H1 (cell line): ENCODE measurements around the gene HOXD4. TPM values are rescaled to one million over a fixed set of nuclear protein-coding genes. Genes with fewer than 3 reads are reported as not detected.
A peak's percentile ranks its signal among the peaks of the same experiment; 100 is the strongest.

Experiments
- CTCF ChIA-PET: fragments of 300-600 bp; sonication (Branson Sonifier 250); formaldehyde crosslinking; loops from one replicate; lab custom pipeline; 2021; ENCODE audit not compliant: partially characterized antibody; lab: Charles Lee
- POLR2A ChIA-PET: fragments of 300-600 bp; sonication (Branson Sonifier 250); formaldehyde crosslinking; loops from one replicate; lab custom pipeline; 2021; ENCODE audit warnings: inconsistent platforms; ENCODE audit not compliant: partially characterized antibody; lab: Charles Lee
- DNase-seq, 2 experiments: peaks; one replicate each; pipeline versions ENCODE4 v3.0.0 to v3.0.0-alpha.2; 2010 to 2022; ENCODE audit warnings: low spot score in 2 of 2, low read depth in 1 of 2, mixed read lengths in 1 of 2
- FAIRE-seq: peaks from 2 replicates; lab custom pipeline; 2011; peaks lifted over from hg19 to GRCh38; lab: Jason Lieb, UNC
- H2AFZ ChIP-seq: 2 replicates; pipeline ENCODE4 v1.8.1; 2012; ENCODE audit warnings: low read length, inconsistent platforms
- H2AK5ac ChIP-seq: 2 replicates; pipeline ENCODE4 v1.6.1; 2013; ENCODE audit warnings: low read depth, low read length
- H2BK120ac ChIP-seq: replicated peaks from 2 replicates; pipeline ENCODE3; 2013; ENCODE audit warnings: low read depth, low read length, inconsistent platforms
- H2BK12ac ChIP-seq: 2 replicates; pipeline ENCODE4 v1.6.1; 2013; ENCODE audit warnings: low read depth, low read length
- H2BK15ac ChIP-seq: 2 replicates; pipeline ENCODE4 v1.6.1; 2013; ENCODE audit warnings: low read length
- H2BK20ac ChIP-seq: 2 replicates; pipeline ENCODE4 v1.6.1; 2013; ENCODE audit warnings: low read length
- H2BK5ac ChIP-seq: 2 replicates; pipeline ENCODE4 v1.6.1; 2013; ENCODE audit warnings: low read depth, low read length
- H3K14ac ChIP-seq: 2 replicates; pipeline ENCODE4 v1.6.1; 2013; ENCODE audit warnings: inconsistent platforms; ENCODE audit not compliant: insufficient read length
- H3K18ac ChIP-seq: 2 replicates; pipeline ENCODE4 v1.6.1; 2013; ENCODE audit warnings: low read length; ENCODE audit errors: extremely low read depth
- H3K23ac ChIP-seq: 2 replicates; pipeline ENCODE4 v1.6.1; 2013; ENCODE audit warnings: inconsistent platforms; ENCODE audit not compliant: insufficient read length
- H3K23me2 ChIP-seq: 2 replicates; pipeline ENCODE4 v1.6.1; 2013; ENCODE audit warnings: low read depth, low read length
- H3K27ac ChIP-seq: 2 replicates; pipeline ENCODE4 v1.6.1; 2011; ENCODE audit warnings: low read depth, low read length, inconsistent platforms
- H3K27me3 ChIP-seq, 4 experiments: replicated peaks in 1 of 4; 1 replicate in 1 of 4; 2 replicates in 3 of 4; pipeline versions ENCODE4 v1.6.1 to v1.8.1; 2011 to 2013; ENCODE audit warnings: low read length in 3 of 4, mild to moderate bottlenecking in 3 of 4, inconsistent platforms in 2 of 4, mixed read lengths in 2 of 4, moderate library complexity in 1 of 4; ENCODE audit not compliant: control insufficient read depth in 3 of 4, insufficient read depth in 3 of 4; ENCODE audit errors: extremely low read depth in 1 of 4
- H3K36me3 ChIP-seq, 4 experiments: 2 replicates each; pipeline versions ENCODE4 v1.6.1 to v1.8.1; 2011 to 2013; ENCODE audit warnings: mild to moderate bottlenecking in 4 of 4, low read length in 3 of 4, moderate library complexity in 2 of 4, control low read depth in 1 of 4, inconsistent platforms in 1 of 4; ENCODE audit not compliant: insufficient read depth in 4 of 4, control insufficient read depth in 2 of 4
- H3K4ac ChIP-seq: replicated peaks from 2 replicates; pipeline ENCODE3; 2013; ENCODE audit warnings: low read length, low read depth, mixed read lengths, inconsistent platforms; ENCODE audit not compliant: insufficient read length
- H3K4me1 ChIP-seq, 4 experiments: replicated peaks in 1 of 4; 1 replicate in 1 of 4; 2 replicates in 3 of 4; pipeline versions ENCODE4 v1.6.1 to v1.8.1; 2011 to 2013; ENCODE audit warnings: low read length in 3 of 4, inconsistent platforms in 2 of 4, mixed read lengths in 1 of 4; ENCODE audit not compliant: insufficient read depth in 4 of 4, control insufficient read depth in 3 of 4
- H3K4me2 ChIP-seq, 2 experiments: 2 replicates each; pipeline versions ENCODE4 v1.6.1 to v1.8.1; 2011 to 2013; ENCODE audit warnings: low read depth in 2 of 2, low read length in 2 of 2, control low read depth in 1 of 2, inconsistent platforms in 1 of 2, mild to moderate bottlenecking in 1 of 2; ENCODE audit not compliant: insufficient read depth in 1 of 2
- H3K4me3 ChIP-seq, 4 experiments: fragments of 200-600, 300-600 bp in 1 of 4; sonication (generic), shearing (Covaris generic), sonication (Bioruptor Twin) in 1 of 4; 2 replicates each; pipeline versions ENCODE4 v1.5.1 to v1.8.1; 2011 to 2016; ENCODE audit warnings: low read length in 4 of 4, low read depth in 3 of 4, control low read depth in 2 of 4, inconsistent platforms in 2 of 4, mild to moderate bottlenecking in 2 of 4, mixed read lengths in 1 of 4, moderate library complexity in 1 of 4; ENCODE audit not compliant: insufficient read depth in 2 of 4; ENCODE audit errors: extremely low read depth in 1 of 4
- H3K56ac ChIP-seq: replicated peaks from 2 replicates; pipeline ENCODE3; 2013; ENCODE audit warnings: low read depth, mild to moderate bottlenecking, mixed read lengths, low read length, inconsistent platforms; ENCODE audit not compliant: insufficient read length
- H3K79me1 ChIP-seq: 2 replicates; pipeline ENCODE4 v1.6.1; 2013; ENCODE audit warnings: low read depth, low read length, control low read depth
- H3K79me2 ChIP-seq, 2 experiments: 2 replicates each; pipeline versions ENCODE4 v1.6.1 to v1.8.1; 2012 to 2013; ENCODE audit warnings: low read length in 2 of 2, mild to moderate bottlenecking in 2 of 2, inconsistent platforms in 1 of 2; ENCODE audit not compliant: insufficient read depth in 2 of 2, control insufficient read depth in 1 of 2
- H3K9ac ChIP-seq, 4 experiments: replicated peaks in 1 of 4; 1 replicate in 1 of 4; 2 replicates in 3 of 4; pipeline versions ENCODE4 v1.6.1 to v1.8.1; 2011 to 2013; ENCODE audit warnings: low read depth in 3 of 4, low read length in 3 of 4, control low read depth in 2 of 4, mild to moderate bottlenecking in 2 of 4, moderate library complexity in 2 of 4, inconsistent platforms in 1 of 4; ENCODE audit errors: extremely low read depth in 1 of 4
- H3K9me3 ChIP-seq, 2 experiments: 2 replicates each; pipeline versions ENCODE4 v1.6.1 to v1.8.1; 2012 to 2013; ENCODE audit warnings: mild to moderate bottlenecking in 2 of 2, moderate library complexity in 2 of 2, control low read depth in 1 of 2, inconsistent platforms in 1 of 2, low read depth in 1 of 2, low read length in 1 of 2, mixed read lengths in 1 of 2; ENCODE audit not compliant: insufficient read depth in 2 of 2
- H4K20me1 ChIP-seq, 2 experiments: replicated peaks in 1 of 2; 2 replicates each; pipeline versions ENCODE3 to v1.8.1; 2011 to 2013; ENCODE audit warnings: inconsistent platforms in 2 of 2, low read length in 2 of 2, mild to moderate bottlenecking in 1 of 2; ENCODE audit not compliant: insufficient read depth in 2 of 2, control insufficient read depth in 1 of 2
- H4K5ac ChIP-seq: 2 replicates; pipeline ENCODE4 v1.6.1; 2013; ENCODE audit warnings: low read length, low read depth, mixed read lengths, inconsistent platforms; ENCODE audit not compliant: insufficient read length
- H4K8ac ChIP-seq: 2 replicates; pipeline ENCODE4 v1.8.0; 2013; ENCODE audit warnings: mild to moderate bottlenecking, moderate library complexity, low read length, inconsistent platforms; ENCODE audit not compliant: insufficient read depth; ENCODE audit errors: extremely low read depth
- H4K91ac ChIP-seq: replicated peaks from 2 replicates; pipeline ENCODE3; 2013; ENCODE audit warnings: low read length, mixed read lengths, inconsistent platforms; ENCODE audit not compliant: insufficient read length
- EZH2 ChIP-seq: fragments of 200-600 bp; sonication (generic); IDR thresholded peaks from 2 replicates; pipeline ENCODE4 v1.7.1; 2012; ENCODE audit warnings: low read depth, mild to moderate bottlenecking, moderate library complexity, low read length, inconsistent platforms; ENCODE audit not compliant: severe bottlenecking
- HDAC6 ChIP-seq: IDR thresholded peaks from one replicate; pipeline ENCODE4 v1.7.1; 2012; ENCODE audit warnings: low read depth, mild to moderate bottlenecking, inconsistent platforms, low read length, moderate library complexity
- RNF2 ChIP-seq: fragments of 200-900, 300-1000 bp; sonication (generic); IDR thresholded peaks from 2 replicates; pipeline ENCODE4 v1.7.1; 2016; ENCODE audit warnings: borderline replicate concordance, low read depth, mild to moderate bottlenecking, antibody characterized with exemption, low read length; ENCODE audit not compliant: poor library complexity, severe bottlenecking; ENCODE audit errors: missing control alignments
- SUZ12 ChIP-seq: fragments of 200-600 bp; sonication (generic); IDR thresholded peaks from 2 replicates; pipeline ENCODE4 v1.6.1; 2012; ENCODE audit warnings: mild to moderate bottlenecking, inconsistent platforms, low read length, moderate library complexity, mixed read lengths
- WGBS, 2 experiments: shearing (Covaris generic) in 1 of 2; methylation state at CpG; one replicate each; pipeline versions ENCODE4 v1.1.6 to v1.1.7; 2013 to 2015; ENCODE audit warnings: low lambda C conversion rate in 2 of 2, mixed read lengths in 2 of 2, inconsistent platforms in 1 of 2, low coverage in 1 of 2, missing lambda C conversion rate in 1 of 2; ENCODE audit not compliant: insufficient replicate concordance in 2 of 2, insufficient coverage in 1 of 2, insufficient read length in 1 of 2; ENCODE audit errors: extremely low coverage in 1 of 2, missing lambda C conversion rate in 1 of 2; 5-methylcytosine and 5-hydroxymethylcytosine counted together
- polyA plus RNA-seq, 7 experiments: library from polyadenylated mRNA; depleted of rRNA in 3 of 7; stranded (reverse) in 5 of 7; unstranded in 2 of 7; fragments of >200 nt in 5 of 7; fragments of 200-250 nt in 2 of 7; gene quantifications; 1 replicate in 5 of 7; 2 replicates in 1 of 7; 4 replicates in 1 of 7; pipeline versions ENCODE4 v1.2.1 to v1.2.3, GENCODE V29; 2011 to 2013; ENCODE audit warnings: missing spikeins in 2 of 7, mixed read lengths in 2 of 7
- total RNA-seq: library from RNA; stranded (reverse); fragmentation: NEBNext Ultra II Directional; extraction: Animal tissue kit (Norgen Biotek cat#: 25700); gene quantifications from 2 replicates; pipeline ENCODE4 v1.2.1, GENCODE V29; 2021

Gene HOXD4
- total and polyA plus RNA-seq, 2 of the 8 experiments (the other 6 are each of a cell fraction or from before 2014, with no cell fraction given) = not detected

- Histone ChIP-seq H3K23me2 (0 out of 2 replicates have a peak, but pooled peaks cover 2% of the 10 kb centered on the region), H2BK5ac (no peak overlapping the region), H3K27me3 (peaks cover 97 to 100% (median 100%) of the 10 kb centered on the region in 4 experiments), H3K4me1 (peaks cover 0 to 12% (median 6%) of the 10 kb centered on the region in 4 experiments; a peak in 5 of 7 replicates), H3K4me2 (no peak overlapping the region; a peak in 2 of 4 replicates), H3K79me2 (no peaks in the 10 kb centered on the region), H3K14ac (no peak overlapping the region), H2BK15ac (no peak overlapping the region), H3K4ac (no peak overlapping the region), H3K23ac (no peak overlapping the region), H3K36me3 (peaks cover 0 to 5% (median 0%) of the 10 kb centered on the region in 4 experiments; a peak in 1 of 8 replicates), H3K18ac (no peak overlapping the region), H2AFZ (no peak overlapping the region), H4K20me1 (peaks cover 36 to 38% of the 10 kb centered on the region in 2 experiments), H4K8ac (no peak overlapping the region), H2AK5ac (no peak overlapping the region), H3K9me3 (no peaks in the 10 kb centered on the region), H3K27ac (no peak overlapping the region), H2BK20ac (no peak overlapping the region), H2BK120ac (no peak overlapping the region), H3K4me3 (no peak overlapping the region), H4K91ac (no peak overlapping the region), H3K56ac (no peak overlapping the region), H3K9ac (no peak overlapping the region), H4K5ac (no peak overlapping the region), H2BK12ac (no peak overlapping the region), H3K79me1 (no peaks in the 10 kb centered on the region)
- DNase-seq (no peak), FAIRE-seq (no peak)
- WGBS, 2 experiments = 6% methylated on average over 27 of the region's 29 CpGs; no CpG with 5 or more reads in 1 of the 2 experiments
- ChIA-PET CTCF (interaction anchor here (0.8 to 3.6 kb wide), 12 partner anchors 8 to 475 kb away, joined by 3 to 26 read pairs (median 4); partner anchors contain the start of gene HOXD4), POLR2A (interaction anchor here (1.3 kb wide), 1 partner anchor 23 kb away, joined by 4 read pairs; no protein-coding TSS in a partner anchor)
- TF ChIP-seq HDAC6 (no peak), SUZ12 (peak; percentile 14), EZH2 (peak; percentile 87), RNF2 (peak; percentile 91)
Measured at GRCh38 chr2:176162911-176163671, 11.7 kb downstream of the HOXD4 start.
